Activated CD4-positive, alpha-beta T cell treated with anti-CD3 and anti-CD28 coated beads, Interleukin-2, amount 10 ng/mL, durations not matched to agents 24 days and 14 days (primary cell): ENCODE data around the gene CYTH3. TPM values are rescaled to one million over a fixed set of nuclear protein-coding genes. Genes with fewer than 3 reads are reported as not detected.
"Not testable (repeated sequence)": the region's sequence is repeated elsewhere in the genome, so short reads cannot be mapped to it uniquely, and the experiment has no call there.

ENCODE experiments used
- DNase-seq: peaks from one replicate; pipeline ENCODE4 v3.0.0; 2022
- H3K27ac Mint-ChIP-seq: one replicate; pipeline ENCODE4 v1.8.0; 2022; ENCODE audit warnings: mild to moderate bottlenecking, mixed read lengths
- H3K27me3 Mint-ChIP-seq: one replicate; pipeline ENCODE4 v1.8.0; 2022; ENCODE audit warnings: mixed read lengths
- H3K36me3 Mint-ChIP-seq: one replicate; pipeline ENCODE4 v1.8.0; 2022; ENCODE audit warnings: low read depth, mild to moderate bottlenecking, mixed read lengths
- H3K4me1 Mint-ChIP-seq: one replicate; pipeline ENCODE4 v1.8.0; 2021; ENCODE audit warnings: mixed read lengths
- H3K4me3 Mint-ChIP-seq: one replicate; pipeline ENCODE4 v1.8.0; 2022; ENCODE audit warnings: mild to moderate bottlenecking, moderate library complexity, mixed read lengths
- H3K9me3 Mint-ChIP-seq: one replicate; pipeline ENCODE4 v1.8.0; 2021; ENCODE audit warnings: mixed read lengths
- intact Hi-C: fragments of 100-400 bp; cut with micrococcal nuclease; formaldehyde crosslinking; loops from one replicate; pipeline ENCODE4 v1.15.1; 2023
- total RNA-seq: library from RNA; stranded (reverse); gene quantifications from 2 replicates; pipeline ENCODE4 v1.2.3, GENCODE V29; 2022

The CYTH3 gene, protein sequence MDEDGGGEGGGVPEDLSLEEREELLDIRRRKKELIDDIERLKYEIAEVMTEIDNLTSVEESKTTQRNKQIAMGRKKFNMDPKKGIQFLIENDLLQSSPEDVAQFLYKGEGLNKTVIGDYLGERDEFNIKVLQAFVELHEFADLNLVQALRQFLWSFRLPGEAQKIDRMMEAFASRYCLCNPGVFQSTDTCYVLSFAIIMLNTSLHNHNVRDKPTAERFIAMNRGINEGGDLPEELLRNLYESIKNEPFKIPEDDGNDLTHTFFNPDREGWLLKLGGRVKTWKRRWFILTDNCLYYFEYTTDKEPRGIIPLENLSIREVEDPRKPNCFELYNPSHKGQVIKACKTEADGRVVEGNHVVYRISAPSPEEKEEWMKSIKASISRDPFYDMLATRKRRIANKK
- 0.65 and 1.3 TPM in 2 replicates for total RNA-seq

DNA sequence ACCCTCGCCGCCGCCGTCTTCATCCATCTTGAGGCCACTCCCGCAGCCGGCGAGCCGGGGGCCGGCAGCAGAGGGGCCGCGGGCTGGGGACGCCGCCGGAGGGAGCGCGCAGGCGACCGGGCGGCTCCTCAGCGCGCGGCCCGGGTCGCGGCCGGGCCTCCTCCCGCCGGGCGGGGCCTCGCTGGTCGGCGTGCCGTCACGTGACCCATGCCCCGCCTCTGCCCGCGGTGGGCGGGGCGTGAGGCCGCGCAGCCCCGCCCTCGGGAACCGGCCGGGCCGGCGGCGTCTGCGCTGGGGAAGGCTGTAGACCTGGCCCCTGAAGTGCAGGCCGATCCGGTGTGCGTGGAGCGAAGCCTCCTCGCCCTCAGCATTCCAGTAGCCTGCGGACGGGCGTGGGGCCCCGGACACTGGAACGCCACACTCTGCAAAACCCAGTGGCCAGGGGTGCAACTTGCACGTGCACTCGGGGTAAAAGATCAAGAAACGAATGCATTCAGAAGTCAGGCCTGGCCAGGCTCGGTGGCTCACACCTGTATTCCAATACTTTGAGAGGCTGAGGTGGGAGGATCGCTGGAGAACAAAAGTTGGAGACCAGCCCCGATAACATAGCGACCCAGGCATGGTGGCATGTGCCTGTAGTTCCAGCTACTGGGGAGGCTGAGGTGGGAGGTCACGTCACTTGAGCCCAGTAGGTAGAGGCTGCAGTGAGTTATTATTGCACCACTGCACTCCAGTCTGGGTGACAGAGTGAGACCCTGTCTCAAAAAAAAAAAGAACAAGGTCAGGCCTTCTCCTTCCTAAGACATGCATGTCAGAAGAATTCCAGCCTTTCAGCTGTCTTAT is at the start of gene CYTH3:
Gene CYTH3 (minus strand): TSS at position 144 of the 843 bp plus-strand sequence. CDS start 117 bp downstream, at position 27.
- intact Hi-C loops: loop anchor here (2.0 kb wide), 1 partner anchor 16 kb away; no protein-coding TSS in a partner anchor
- H3K4me3 Mint-ChIP-seq: peak within 1 kb of the TSS; percentile 82
- no peaks in the 10 kb centered on the region for H3K36me3 Mint-ChIP-seq
- H3K27ac Mint-ChIP-seq: peak within 1 kb of the TSS; percentile 28
- H3K4me1 Mint-ChIP-seq: peaks cover 15% of the 10 kb centered on the region
- peak; percentile 96 for DNase-seq
- no peaks in the 10 kb centered on the region for H3K9me3 Mint-ChIP-seq
- H3K27me3 Mint-ChIP-seq: peaks cover 62% of the 10 kb centered on the region

DNA sequence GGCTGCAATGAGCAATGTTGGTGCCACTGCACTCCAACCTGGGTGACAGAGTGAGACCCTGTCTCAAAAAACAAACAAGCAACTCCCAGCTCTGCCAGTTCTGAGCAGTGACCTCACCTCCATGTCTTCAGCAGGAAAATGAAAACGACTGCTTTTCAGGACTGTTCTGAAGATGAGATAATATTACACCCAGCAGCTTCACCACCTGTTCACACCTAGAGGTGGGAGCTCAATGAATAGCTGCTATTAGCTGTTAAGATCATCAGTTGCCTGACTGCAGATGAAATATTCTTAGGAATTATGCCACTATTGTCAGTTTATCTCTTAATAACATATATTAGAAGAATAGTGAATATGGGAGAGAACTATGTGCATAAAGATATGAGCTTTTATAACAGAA is 48.4 kb upstream of the CYTH3 start:
- no peak overlapping the region for H3K27ac Mint-ChIP-seq
- peaks cover 6% of the 10 kb centered on the region for H3K4me1 Mint-ChIP-seq
- H3K9me3 Mint-ChIP-seq: no peaks in the 10 kb centered on the region
- intact Hi-C loops: loop anchor here (10.0 kb wide), 1 partner anchor 156 kb away; no protein-coding TSS in a partner anchor
- H3K27me3 Mint-ChIP-seq: peaks cover 1% of the 10 kb centered on the region
- no peak for DNase-seq
- no peak overlapping the region for H3K4me3 Mint-ChIP-seq
- no peaks in the 10 kb centered on the region for H3K36me3 Mint-ChIP-seq

DNA sequence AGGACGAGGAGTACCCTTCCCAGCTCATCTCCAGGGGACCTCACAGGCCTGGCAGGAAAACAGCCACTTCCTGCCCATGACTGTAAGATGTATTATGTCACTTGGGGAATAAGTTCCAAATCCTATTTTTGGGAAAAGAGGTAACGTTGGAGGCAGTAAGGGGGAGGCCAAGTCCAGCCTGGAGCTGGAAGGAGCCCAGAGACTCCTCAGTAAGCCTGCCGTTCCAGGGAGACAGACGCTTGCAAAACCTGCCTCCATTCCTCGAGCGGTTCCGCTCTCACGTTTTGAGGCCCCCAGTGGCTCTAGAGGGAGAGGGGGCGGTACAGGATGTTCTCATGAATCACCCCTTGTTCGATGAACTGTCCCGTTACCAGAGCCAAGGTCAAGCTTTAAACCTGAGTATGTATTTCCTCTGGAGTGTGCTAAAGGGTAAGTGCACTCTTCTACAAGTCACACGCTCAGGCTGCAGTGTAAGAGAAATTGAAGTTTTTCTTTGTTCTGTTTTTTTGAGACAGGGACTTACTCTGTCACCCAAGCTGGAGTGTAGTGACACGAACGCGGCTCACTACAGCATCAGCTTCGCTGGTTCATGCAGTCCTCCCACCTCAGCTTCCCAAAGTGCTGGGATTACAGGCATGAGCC is 45.5 kb upstream of the CYTH3 start:
- Mint-ChIP-seq H3K27me3 (no peaks in the 10 kb centered on the region), H3K4me3 (no peak overlapping the region), H3K36me3 (no peaks in the 10 kb centered on the region), H3K4me1 (peaks cover 3% of the 10 kb centered on the region), H3K9me3 (no peaks in the 10 kb centered on the region), H3K27ac (no peak overlapping the region)
- DNase-seq: no peak
- intact Hi-C loops: no loop called here

DNA sequence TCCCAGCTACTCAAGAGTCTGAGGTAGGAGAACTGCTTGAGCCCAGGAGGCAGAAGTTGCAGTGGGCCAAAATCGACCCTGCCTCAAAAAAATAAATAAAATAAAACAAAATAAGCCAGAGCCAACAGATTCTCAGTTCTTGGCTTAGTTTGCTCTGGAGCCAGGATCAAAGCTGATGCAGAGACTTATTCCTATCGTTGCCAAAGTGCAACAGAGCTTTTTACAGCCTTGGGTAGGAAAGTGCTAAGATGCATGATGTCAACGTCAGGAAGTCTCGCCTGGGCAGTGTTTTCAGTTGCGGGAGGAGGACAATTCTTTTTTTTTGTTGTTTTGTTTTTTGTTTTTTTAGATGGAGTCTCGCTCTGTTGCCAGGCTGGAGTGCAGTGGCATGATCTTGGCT is 43.8 kb upstream of the CYTH3 start:
- Mint-ChIP-seq H3K27me3 (no peaks in the 10 kb centered on the region), H3K4me3 (no peak overlapping the region), H3K36me3 (no peaks in the 10 kb centered on the region), H3K27ac (no peak overlapping the region), H3K4me1 (peaks cover 2% of the 10 kb centered on the region), H3K9me3 (no peaks in the 10 kb centered on the region)
- no peak for DNase-seq
- intact Hi-C loops: no loop called here

DNA sequence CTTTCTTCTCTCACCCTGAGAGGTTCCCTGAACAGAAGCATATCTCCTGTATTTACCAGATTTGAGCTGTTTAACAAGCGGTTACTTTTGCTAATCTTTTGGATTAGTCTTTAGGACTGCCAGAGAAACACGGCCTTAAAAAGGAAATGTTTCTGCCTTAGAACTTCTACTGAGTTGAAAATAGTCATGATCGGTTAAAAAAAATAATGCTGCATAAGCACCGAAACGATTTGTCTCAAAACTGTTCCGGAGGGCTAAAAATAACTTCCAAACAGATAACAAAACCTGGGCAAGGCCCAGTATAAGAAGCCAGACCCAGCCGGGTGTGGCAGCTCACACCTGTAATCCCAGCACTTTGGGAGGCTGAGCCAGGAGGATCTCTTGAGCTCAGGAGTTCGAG is 43.3 kb upstream of the CYTH3 start:
- no peaks in the 10 kb centered on the region for H3K36me3 Mint-ChIP-seq
- H3K4me3 Mint-ChIP-seq: no peak overlapping the region
- H3K27ac Mint-ChIP-seq: no peak overlapping the region

DNA sequence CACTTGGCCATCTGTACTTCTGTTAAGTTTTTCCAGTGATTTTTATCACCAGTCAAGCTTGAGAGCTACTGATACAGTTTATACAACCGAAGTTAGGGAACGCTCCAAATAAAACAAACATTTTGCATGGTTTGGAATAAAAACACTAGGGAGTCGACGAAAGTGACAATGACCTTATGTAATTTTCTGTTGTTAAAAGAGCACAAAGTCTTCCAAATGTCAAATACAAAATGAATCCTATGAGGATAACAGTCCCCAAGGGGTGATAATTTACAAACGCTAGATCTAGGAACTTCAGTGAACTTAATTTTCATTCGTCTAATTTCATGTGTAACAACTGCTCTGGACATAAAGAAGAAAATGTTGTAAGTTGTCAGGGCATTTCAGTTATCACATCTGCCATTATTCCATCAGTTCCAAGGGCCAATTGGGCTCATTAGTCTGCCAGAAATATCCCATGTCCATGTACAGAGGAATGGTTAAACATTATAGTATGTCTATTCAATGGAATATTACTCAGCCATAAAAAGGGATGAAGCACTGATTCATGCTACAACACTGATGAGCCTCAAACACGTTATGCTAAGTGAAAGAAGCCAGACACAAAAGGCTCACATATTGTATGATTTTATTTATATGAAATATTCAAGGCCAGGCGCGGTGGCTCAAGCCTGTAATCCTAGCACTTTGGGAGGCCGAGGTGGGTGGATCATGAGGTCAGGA is 38.0 kb upstream of the CYTH3 start:
- no peak overlapping the region for H3K27ac Mint-ChIP-seq
- intact Hi-C loops: no loop called here
- H3K36me3 Mint-ChIP-seq: no peaks in the 10 kb centered on the region
- H3K27me3 Mint-ChIP-seq: no peaks in the 10 kb centered on the region
- no peak for DNase-seq
- H3K4me3 Mint-ChIP-seq: no peak overlapping the region
- H3K9me3 Mint-ChIP-seq: no peaks in the 10 kb centered on the region
- H3K4me1 Mint-ChIP-seq: no peaks in the 10 kb centered on the region

More for the DNA sequence above, 43.3 kb upstream of the CYTH3 start:
- DNase-seq: no peak
- H3K27me3 Mint-ChIP-seq: no peaks in the 10 kb centered on the region
- peaks cover 2% of the 10 kb centered on the region for H3K4me1 Mint-ChIP-seq
- intact Hi-C loops: no loop called here
- no peaks in the 10 kb centered on the region for H3K9me3 Mint-ChIP-seq

DNA sequence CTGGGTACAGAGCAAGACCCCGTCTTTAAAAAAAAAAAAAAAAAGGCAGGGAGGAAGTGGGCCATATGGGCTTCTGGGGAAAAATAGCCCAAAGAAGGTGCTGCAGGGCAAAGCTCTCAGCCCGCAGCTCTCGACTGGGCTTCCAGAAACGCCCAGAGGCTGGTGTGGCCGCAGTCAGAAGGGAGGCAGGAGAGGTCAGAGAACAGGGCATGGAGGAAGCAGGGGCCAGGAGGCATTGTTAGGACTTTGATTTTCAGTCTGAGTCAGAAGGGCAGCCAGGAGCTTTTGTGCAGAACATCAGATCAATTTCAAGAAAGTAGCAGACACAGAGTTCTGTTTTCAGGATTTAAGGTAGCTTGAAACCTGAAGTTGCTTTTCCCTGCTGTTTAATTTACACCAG is 35.3 kb upstream of the CYTH3 start:
- DNase-seq: no peak
- intact Hi-C loops: no loop called here
- no peaks in the 10 kb centered on the region for H3K9me3 Mint-ChIP-seq
- H3K27ac Mint-ChIP-seq: no peak overlapping the region
- no peak overlapping the region for H3K4me3 Mint-ChIP-seq
- H3K27me3 Mint-ChIP-seq: no peaks in the 10 kb centered on the region
- H3K36me3 Mint-ChIP-seq: no peaks in the 10 kb centered on the region
- H3K4me1 Mint-ChIP-seq: no peaks in the 10 kb centered on the region

DNA sequence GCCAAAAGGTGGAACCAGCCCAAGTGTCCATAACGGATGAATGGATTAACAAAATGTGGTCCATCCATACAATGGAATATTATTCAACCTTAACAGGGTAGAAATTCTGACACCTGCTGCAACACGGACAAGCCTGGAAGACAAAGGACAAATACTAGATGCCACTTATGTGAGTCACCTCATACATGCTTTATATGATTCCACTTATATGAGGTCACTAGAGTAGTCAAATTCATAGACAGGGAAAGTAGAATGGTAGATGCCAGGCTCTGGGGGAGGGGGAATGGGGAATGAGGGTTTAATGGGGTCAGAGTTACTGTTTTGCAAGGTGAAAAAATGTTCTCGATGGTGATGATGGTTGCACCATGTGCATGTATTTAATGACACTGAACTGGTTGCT is 34.0 kb upstream of the CYTH3 start:
- intact Hi-C loops: no loop called here
- H3K27me3 Mint-ChIP-seq: no peaks in the 10 kb centered on the region
- DNase-seq: no peak
- H3K9me3 Mint-ChIP-seq: no peaks in the 10 kb centered on the region
- H3K4me3 Mint-ChIP-seq: no peak overlapping the region
- H3K36me3 Mint-ChIP-seq: no peaks in the 10 kb centered on the region
- H3K4me1 Mint-ChIP-seq: no peaks in the 10 kb centered on the region
- H3K27ac Mint-ChIP-seq: no peak overlapping the region

DNA sequence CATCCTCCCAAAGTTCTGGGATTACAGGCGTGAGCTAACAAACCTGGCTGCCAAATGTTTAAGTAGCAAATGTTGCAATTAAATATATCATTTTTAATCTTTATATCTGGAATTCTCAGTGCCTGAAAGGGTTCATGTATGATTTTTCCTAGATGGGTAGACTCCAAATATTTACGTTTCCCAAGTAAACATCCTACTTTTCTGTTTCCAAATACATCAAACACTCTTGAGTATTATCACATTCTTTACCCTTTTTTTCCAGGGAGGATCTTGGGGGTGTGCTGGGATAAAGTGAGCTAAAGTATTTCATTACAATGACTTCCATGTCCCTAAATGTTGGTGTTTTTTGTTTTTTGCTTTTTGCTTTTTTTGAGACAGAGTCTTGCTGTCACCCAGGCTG is 32.9 kb upstream of the CYTH3 start:
- no peaks in the 10 kb centered on the region for H3K36me3 Mint-ChIP-seq
- H3K4me1 Mint-ChIP-seq: no peaks in the 10 kb centered on the region

DNA sequence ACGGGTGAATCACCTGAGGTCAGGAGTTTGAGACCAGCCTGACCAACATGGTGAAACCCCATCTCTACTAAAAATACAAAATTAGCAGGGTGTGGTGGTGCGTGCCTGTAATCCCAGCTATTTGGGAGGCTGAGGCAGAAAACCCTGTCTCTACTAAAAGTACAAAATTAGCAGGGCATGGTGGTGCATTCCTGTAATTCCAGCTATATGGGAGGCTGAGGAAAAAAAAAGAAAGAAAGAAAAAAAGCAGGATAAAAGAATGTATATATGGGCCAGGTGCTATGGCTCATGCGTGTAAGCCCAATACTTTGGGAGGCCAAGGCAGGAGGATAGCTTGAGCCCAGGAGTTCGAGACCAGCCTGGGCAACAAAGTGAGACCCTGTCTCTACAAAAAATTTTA is 29.0 kb upstream of the CYTH3 start:
- H3K4me1 Mint-ChIP-seq, H3K4me3 Mint-ChIP-seq, H3K9me3 Mint-ChIP-seq, intact Hi-C loops, H3K36me3 Mint-ChIP-seq, H3K27me3 Mint-ChIP-seq, DNase-seq, H3K27ac Mint-ChIP-seq: not testable (repeated sequence)

More for the DNA sequence above, 32.9 kb upstream of the CYTH3 start:
- DNase-seq: no peak
- Mint-ChIP-seq H3K9me3 (no peaks in the 10 kb centered on the region), H3K27me3 (no peaks in the 10 kb centered on the region), H3K27ac (no peak overlapping the region), H3K4me3 (no peak overlapping the region)
- intact Hi-C loops: no loop called here

DNA sequence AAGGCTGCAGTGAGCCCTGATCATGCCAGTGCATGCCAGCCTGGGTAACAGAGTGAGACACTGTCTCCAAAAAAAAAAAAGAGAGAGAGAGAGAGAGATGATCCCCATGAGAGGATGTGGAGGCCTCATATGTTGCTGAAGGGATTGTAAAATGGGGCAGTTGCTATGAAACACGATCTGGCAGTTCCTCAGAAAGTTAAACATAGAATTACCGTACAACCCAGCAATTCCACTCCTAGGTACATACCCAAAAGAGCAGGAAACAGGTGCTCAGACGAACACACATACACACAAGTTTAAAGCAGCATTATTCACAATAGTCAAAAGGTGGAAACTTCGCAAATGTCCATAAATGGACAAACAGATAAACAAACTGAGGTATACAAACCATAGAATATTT is 27.4 kb upstream of the CYTH3 start:
- no peak overlapping the region for H3K27ac Mint-ChIP-seq
- no peak overlapping the region for H3K4me3 Mint-ChIP-seq
- no peak for DNase-seq
- no peaks in the 10 kb centered on the region for H3K36me3 Mint-ChIP-seq
- intact Hi-C loops: no loop called here
- H3K27me3 Mint-ChIP-seq: peaks cover 4% of the 10 kb centered on the region
- no peaks in the 10 kb centered on the region for H3K9me3 Mint-ChIP-seq
- no peaks in the 10 kb centered on the region for H3K4me1 Mint-ChIP-seq

DNA sequence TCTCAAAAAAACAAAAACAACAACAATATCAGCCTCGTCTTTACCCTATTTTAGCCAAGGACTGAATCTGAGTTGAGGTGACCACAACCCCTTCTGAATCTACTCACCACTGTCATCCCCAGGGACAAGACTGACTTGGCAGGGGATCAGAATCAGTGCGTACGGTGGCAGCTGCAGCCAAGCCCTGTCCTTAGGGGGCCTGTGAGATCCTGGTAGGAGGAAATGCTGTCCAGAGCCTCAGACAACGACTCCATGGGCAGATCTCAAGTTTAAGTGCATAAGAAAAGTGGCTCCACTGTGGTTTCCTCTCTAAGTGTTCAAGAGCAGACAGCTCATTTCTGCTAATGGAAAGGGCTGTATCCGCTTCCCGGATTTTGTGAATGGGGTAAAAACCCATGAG is 22.4 kb upstream of the CYTH3 start:
- peaks cover 4% of the 10 kb centered on the region for H3K27me3 Mint-ChIP-seq
- no peak overlapping the region for H3K4me3 Mint-ChIP-seq
- intact Hi-C loops: no loop called here
- no peaks in the 10 kb centered on the region for H3K9me3 Mint-ChIP-seq
- no peaks in the 10 kb centered on the region for H3K4me1 Mint-ChIP-seq
- no peaks in the 10 kb centered on the region for H3K36me3 Mint-ChIP-seq
- no peak overlapping the region for H3K27ac Mint-ChIP-seq
- DNase-seq: no peak

DNA sequence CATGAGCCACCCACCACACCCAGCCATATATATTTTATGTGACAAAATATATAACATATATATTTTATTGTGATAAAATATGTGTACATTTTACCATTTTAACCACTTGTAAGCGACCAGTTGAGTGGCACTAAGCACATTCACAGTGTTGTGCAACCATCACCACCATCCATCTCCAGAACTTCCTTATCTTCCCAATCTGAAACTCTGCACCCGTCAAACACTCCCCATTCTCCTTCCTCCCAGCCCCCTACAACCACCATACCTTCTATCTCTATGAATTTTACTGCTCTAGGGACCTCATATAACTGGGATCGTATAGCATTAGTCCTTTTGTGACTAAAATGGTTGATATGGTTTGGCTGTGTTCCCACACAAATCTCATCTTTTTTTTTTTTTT is 20.8 kb upstream of the CYTH3 start:
- H3K4me1 Mint-ChIP-seq: no peaks in the 10 kb centered on the region

More for the DNA sequence above, 20.8 kb upstream of the CYTH3 start:
- intact Hi-C loops: no loop called here
- H3K9me3 Mint-ChIP-seq: no peaks in the 10 kb centered on the region
- H3K27ac Mint-ChIP-seq: no peak overlapping the region
- DNase-seq: no peak
- no peak overlapping the region for H3K4me3 Mint-ChIP-seq
- no peaks in the 10 kb centered on the region for H3K36me3 Mint-ChIP-seq
- H3K27me3 Mint-ChIP-seq: peaks cover 5% of the 10 kb centered on the region
